HEK293 (cell line): Measurements from ENCODE around the gene SLMAP.

Experiments used
- CTCF ChIA-PET: fragments of 350-600 bp; formaldehyde crosslinking; extraction: SDS; loops from one replicate; lab custom pipeline; 2021; ENCODE audit warnings: antibody characterized with exemption; lab: Yijun Ruan, JAX
- POLR2A ChIA-PET: fragments of 300-600 bp; formaldehyde crosslinking; extraction: SDS; loops from one replicate; lab custom pipeline; 2020; ENCODE audit warnings: antibody characterized with exemption, inconsistent platforms; lab: Yijun Ruan, JAX
- H3K27ac ChIP-seq: fragments of 200-500 bp; sonication (Bioruptor generic); 2 replicates; pipeline ENCODE4 v1.5.1; 2014; ENCODE audit warnings: low read depth, low read length, control low read depth, inconsistent platforms; ENCODE audit errors: extremely low read depth
- H3K36me3 ChIP-seq, 2 experiments: fragments of 200-500 bp in 1 of 2; sonication (Bioruptor generic) in 1 of 2; 1 replicate in 1 of 2; 2 replicates in 1 of 2; pipeline ENCODE4 v1.5.1; 2014 to 2017; ENCODE audit warnings: inconsistent platforms in 2 of 2, low read length in 2 of 2; ENCODE audit not compliant: control insufficient read depth in 2 of 2, insufficient read depth in 1 of 2
- H3K4me1 ChIP-seq: fragments of 200-500 bp; sonication (Bioruptor generic); 2 replicates; pipeline ENCODE4 v1.5.1; 2014; ENCODE audit warnings: mild to moderate bottlenecking, low read length, inconsistent platforms; ENCODE audit not compliant: control insufficient read depth, insufficient read depth
- H3K4me3 ChIP-seq: 2 replicates; pipeline ENCODE4 v1.5.1; 2011; ENCODE audit warnings: low read depth, mild to moderate bottlenecking, control low read depth, low read length, moderate library complexity
- H3K9me3 ChIP-seq: fragments of 200-500 bp; sonication (Bioruptor generic); 2 replicates; pipeline ENCODE4 v1.5.1; 2014; ENCODE audit warnings: low read depth, low read length, inconsistent platforms; ENCODE audit not compliant: control insufficient read depth, insufficient read depth
- HOXD13 ChIP-seq: sonication (generic); formaldehyde crosslinking; IDR thresholded peaks from 2 replicates; pipeline ENCODE4 v1.8.0; 2022; ENCODE audit warnings: missing genetic modification reagents, borderline replicate concordance
- KLF8 ChIP-seq: fragments of 450-650 bp; formaldehyde crosslinking; IDR thresholded peaks from 2 replicates; pipeline ENCODE4 v1.5.1; 2016; ENCODE audit warnings: missing biosample characterization, missing genetic modification characterization
- MYNN ChIP-seq: fragments of 450-650 bp; formaldehyde crosslinking; IDR thresholded peaks from 2 replicates; pipeline ENCODE4 v1.5.1; 2016; ENCODE audit warnings: missing biosample characterization, missing genetic modification characterization, borderline replicate concordance
- SP3 ChIP-seq: fragments of 450-650 bp; formaldehyde crosslinking; IDR thresholded peaks from 2 replicates; pipeline ENCODE4 v1.5.1; 2016; ENCODE audit warnings: missing biosample characterization, missing genetic modification characterization
- TSHZ1 ChIP-seq: fragments of 450-650 bp; formaldehyde crosslinking; IDR thresholded peaks from 2 replicates; pipeline ENCODE4 v1.5.1; 2016; ENCODE audit warnings: missing biosample characterization, missing genetic modification characterization, borderline replicate concordance
- YY1 ChIP-seq: fragments of 450-650 bp; formaldehyde crosslinking; IDR thresholded peaks from 2 replicates; pipeline ENCODE4 v1.5.1; 2018; ENCODE audit warnings: missing biosample characterization, missing genetic modification characterization
- ZBTB7A ChIP-seq: fragments of 450-650 bp; formaldehyde crosslinking; IDR thresholded peaks from 2 replicates; pipeline ENCODE4 v1.5.1; 2016; ENCODE audit warnings: low read depth, missing biosample characterization, missing genetic modification characterization
- ZNF175 ChIP-seq: fragments of 450-650 bp; formaldehyde crosslinking; IDR thresholded peaks from 2 replicates; pipeline ENCODE4 v1.5.1; 2016; ENCODE audit warnings: missing biosample characterization, missing genetic modification characterization
- ZNF184 ChIP-seq: fragments of 450-650 bp; IDR thresholded peaks from 2 replicates; pipeline ENCODE4 v1.5.1; 2018; ENCODE audit warnings: missing biosample characterization, mild to moderate bottlenecking, missing genetic modification characterization
- ZNF2 ChIP-seq: fragments of 450-650 bp; formaldehyde crosslinking; IDR thresholded peaks from 2 replicates; pipeline ENCODE4 v1.5.1; 2016; ENCODE audit warnings: missing biosample characterization, missing genetic modification characterization
- ZNF302 ChIP-seq: fragments of 450-650 bp; formaldehyde crosslinking; IDR thresholded peaks from 2 replicates; pipeline ENCODE4 v1.5.1; 2016; ENCODE audit warnings: missing biosample characterization, missing genetic modification characterization, low read depth
- ZNF335 ChIP-seq: fragments of 450-650 bp; formaldehyde crosslinking; conservative IDR thresholded peaks from 2 replicates; pipeline ENCODE4 v1.5.1; 2016; ENCODE audit warnings: missing biosample characterization, missing genetic modification characterization
- ZNF449 ChIP-seq: fragments of 450-650 bp; formaldehyde crosslinking; IDR thresholded peaks from 2 replicates; pipeline ENCODE4 v1.5.1; 2017; ENCODE audit warnings: missing biosample characterization, mild to moderate bottlenecking, missing genetic modification characterization, moderate library complexity
- ZNF513 ChIP-seq: fragments of 450-650 bp; IDR thresholded peaks from 2 replicates; pipeline ENCODE4 v1.5.1; 2018; ENCODE audit warnings: missing biosample characterization, missing genetic modification characterization
- ZNF677 ChIP-seq: fragments of 450-650 bp; IDR thresholded peaks from 2 replicates; pipeline ENCODE4 v1.5.0; 2018; ENCODE audit warnings: missing biosample characterization, mild to moderate bottlenecking, missing genetic modification characterization, moderate library complexity
- ZNF692 ChIP-seq: fragments of 450-650 bp; formaldehyde crosslinking; IDR thresholded peaks from 2 replicates; pipeline ENCODE4 v1.5.1; 2016; ENCODE audit warnings: missing biosample characterization, missing genetic modification characterization
- ZNF704 ChIP-seq: fragments of 450-650 bp; formaldehyde crosslinking; IDR thresholded peaks from 2 replicates; pipeline ENCODE4 v1.5.1; 2016; ENCODE audit warnings: missing biosample characterization, missing genetic modification characterization
- ZNF776 ChIP-seq: fragments of 450-650 bp; formaldehyde crosslinking; IDR thresholded peaks from 2 replicates; pipeline ENCODE4 v1.5.0; 2017; ENCODE audit warnings: missing biosample characterization, missing genetic modification characterization, borderline replicate concordance
- ZSCAN5A ChIP-seq: fragments of 450-650 bp; formaldehyde crosslinking; IDR thresholded peaks from 2 replicates; pipeline ENCODE4 v1.5.1; 2016; ENCODE audit warnings: missing biosample characterization, missing genetic modification characterization
- ZXDB ChIP-seq: fragments of 450-650 bp; formaldehyde crosslinking; IDR thresholded peaks from 2 replicates; pipeline ENCODE4 v1.5.1; 2016; ENCODE audit warnings: missing biosample characterization, missing genetic modification characterization

The SLMAP gene

GRCh38 chr3:57910990-57911389 lies 154.9 kb downstream of the SLMAP start (continued):
- no peak for TF ChIP-seq ZNF513 (tag by site-specific recombination)

GRCh38 chr3:57911593-57911992 lies 155.5 kb downstream of the SLMAP start:
- Histone ChIP-seq H3K4me1 (no peaks in the 10 kb centered on the region), H3K27ac (no peak overlapping the region), H3K4me3 (no peak overlapping the region), H3K9me3 (no peaks in the 10 kb centered on the region), H3K36me3 (peaks cover 14 to 51% of the 10 kb centered on the region in 2 experiments)
- TF ChIP-seq ZSCAN5A (no peak), ZNF2 (tag by site-specific recombination) (no peak), MYNN (tag by site-specific recombination) (no peak), ZNF677 (tag by site-specific recombination) (no peak), ZNF776 (no peak), KLF8 (tag by site-specific recombination) (no peak), YY1 (tag by site-specific recombination) (no peak), ZNF175 (tag by site-specific recombination) (no peak), ZBTB7A (no peak), TSHZ1 (tag by site-specific recombination) (no peak), ZXDB (no peak), ZNF302 (tag by site-specific recombination) (no peak), ZNF704 (tag by site-specific recombination) (no peak), ZNF184 (tag by site-specific recombination) (no peak), ZNF335 (tag by site-specific recombination) (no peak), SP3 (no peak), ZNF692 (no peak), ZNF449 (tag by site-specific recombination) (no peak), HOXD13 (no peak)
- ChIA-PET CTCF (interaction anchor here (0.6 kb wide), 2 partner anchors 27 to 916 kb away, joined by 3 read pairs; no protein-coding TSS in a partner anchor), POLR2A (no interaction called here)
